Measurements from ENCODE around the gene CLDN22.

GRCh38 chr4:183344523-183345255 lies 24.6 kb upstream of the CLDN22 start:
- TF ChIP-seq EZH2 (IDR thresholded peaks at IDR 0.05) (no peak), CTCF (IDR thresholded peaks at IDR 0.05 in 2 of 3, conservative IDR thresholded peaks at IDR 0.05 in 1 of 3; ENCODE audit: borderline replicate concordance in 1 of 3, insufficient read depth in 1 of 3, low read depth in 2 of 3, low read length in 2 of 3) (no peak), MAX (IDR thresholded peaks at IDR 0.05) (no peak), TCF7L2 (IDR thresholded peaks at IDR 0.05; ENCODE audit: borderline replicate concordance, extremely low read depth, insufficient read depth, insufficient read length) (no peak), POLR2A (IDR thresholded peaks at IDR 0.05; ENCODE audit: borderline replicate concordance, extremely low read depth, insufficient read depth, insufficient read length) (no peak), EGR1 (IDR thresholded peaks at IDR 0.05; ENCODE audit: low read depth) (no peak), ATF3 (IDR thresholded peaks at IDR 0.05) (no peak), POLR2AphosphoS5 (IDR thresholded peaks at IDR 0.05; ENCODE audit: low read depth, low read length) (no peak), EZH2phosphoT487 (IDR thresholded peaks at IDR 0.05; ENCODE audit: borderline replicate concordance) (no peak), RAD21 (IDR thresholded peaks at IDR 0.05; ENCODE audit: low read depth) (no peak), CBX3 (IDR thresholded peaks at IDR 0.05; ENCODE audit: low read depth) (no peak)
